Lower lobe of right lung (tissue), 2 donors: ENCODE results near the gene PIP4K2B. TPM values are rescaled to one million over a fixed set of nuclear protein-coding genes. Genes with fewer than 3 reads are reported as not detected.

Experiments used
- ATAC-seq, 2 donors: fragments of 200-7000 bp; cut with Tn5 transposase; one replicate each; pipeline ENCODE4 v1.9.1; 2020 to 2022; ENCODE audit warnings: mild to moderate bottlenecking in 2 of 2, moderate library complexity in 2 of 2
- DNase-seq: peaks from one replicate; pipeline ENCODE4 v3.0.0-alpha.2; 2020
- H3K27ac ChIP-seq: fragments of 200-600 bp; one replicate; pipeline ENCODE4 v1.8.0; 2022
- H3K27me3 ChIP-seq: fragments of 200-600 bp; one replicate; pipeline ENCODE4 v1.8.0; 2022; ENCODE audit warnings: low read depth
- H3K36me3 ChIP-seq: fragments of 200-600 bp; one replicate; pipeline ENCODE4 v1.8.0; 2022; ENCODE audit warnings: mild to moderate bottlenecking
- H3K4me1 ChIP-seq: fragments of 200-600 bp; one replicate; pipeline ENCODE4 v1.8.0; 2022
- H3K4me3 ChIP-seq: fragments of 200-600 bp; one replicate; pipeline ENCODE4 v1.8.0; 2022; ENCODE audit warnings: mild to moderate bottlenecking
- H3K9me3 ChIP-seq: fragments of 200-600 bp; one replicate; pipeline ENCODE4 v1.8.0; 2022
- CTCF ChIP-seq: fragments of 200-600 bp; IDR thresholded peaks from one replicate; pipeline ENCODE4 v1.8.0; 2022; ENCODE audit warnings: antibody characterized with exemption, mild to moderate bottlenecking
- intact Hi-C: fragments of 100-400 bp; cut with DNase I; formaldehyde crosslinking; loops from one replicate; pipeline ENCODE4 v1.11.0; 2022
- long read RNA-seq: library from polyadenylated mRNA; unstranded; transcript quantifications from one replicate; pipeline ENCODE4 v2.0.0, GENCODE V29; 2021
- total RNA-seq: library from RNA; stranded (reverse); fragmentation: NEBNext Ultra II Directional; extraction: Animal tissue kit (Norgen Biotek cat#: 25700); gene quantifications from one replicate; pipeline ENCODE4 v1.2.1, GENCODE V29; 2021
- donor health status: DM: no; HTN: yes; CAD: no; lungs with severe emphysema.

PIP4K2B gene
- total RNA-seq, result 44.8 TPM
- long read RNA-seq, full-length matches to known transcripts, result 11 of 47 reads
- long read RNA-seq, partial matches to known transcripts, result 6 of 47 reads
- long read RNA-seq, other reads (novel, unspliced or antisense), result 30 of 47 reads

GRCh38 chr17:38799501-38800236, at the start of gene PIP4K2B:
TSS of gene PIP4K2B (minus strand) at chr17:38799556. CDS start at chr17:38799424, 132 bp downstream.
- ATAC-seq (peak; percentile 97 to 98), DNase-seq (peak; percentile 98)
- intact Hi-C loops, result no loop called here
- Histone ChIP-seq H3K27me3 (no peaks in the 10 kb centered on the region), H3K4me1 (peaks cover 42% of the 10 kb centered on the region), H3K27ac (peak within 1 kb of the TSS; percentile 99), H3K4me3 (peak within 1 kb of the TSS; percentile 98), H3K9me3 (no peaks in the 10 kb centered on the region), H3K36me3 (peaks cover 45% of the 10 kb centered on the region)
- TF ChIP-seq CTCF, result no peak

GRCh38 chr17:38848557-38848891, 49.2 kb upstream of the PIP4K2B start:
- H3K9me3 ChIP-seq, result no peaks in the 10 kb centered on the region
- H3K4me3 ChIP-seq, result no peak overlapping the region
- intact Hi-C loops, result no loop called here
- H3K27ac ChIP-seq, result no peak overlapping the region
- ATAC-seq (no peak), DNase-seq (no peak)
- no peak for TF ChIP-seq CTCF
- peaks cover 61% of the 10 kb centered on the region for H3K36me3 ChIP-seq
- no peaks in the 10 kb centered on the region for H3K27me3 ChIP-seq
- H3K4me1 ChIP-seq, result peaks cover 24% of the 10 kb centered on the region

- no peak overlapping the region for H3K27ac ChIP-seq
These were observed 45.0 kb upstream of the PIP4K2B start for GRCh38 chr17:38844261-38844757.

GRCh38 chr17:38825762-38826247, 26.4 kb upstream of the PIP4K2B start:
- ATAC-seq (no peak), DNase-seq (no peak)
- no peaks in the 10 kb centered on the region for H3K27me3 ChIP-seq
- peaks cover 10% of the 10 kb centered on the region for H3K36me3 ChIP-seq
- intact Hi-C loops, result no loop called here
- H3K9me3 ChIP-seq, result no peaks in the 10 kb centered on the region
- no peak for TF ChIP-seq CTCF
- H3K4me1 ChIP-seq, result peaks cover 26% of the 10 kb centered on the region
- peak overlapping the region; percentile 84 for H3K4me3 ChIP-seq
- peak overlapping the region; percentile 99 for H3K27ac ChIP-seq

More at GRCh38 chr17:38844261-38844757, 45.0 kb upstream of the PIP4K2B start:
- H3K9me3 ChIP-seq, result no peaks in the 10 kb centered on the region
- H3K27me3 ChIP-seq, result no peaks in the 10 kb centered on the region
- H3K36me3 ChIP-seq, result peaks cover 27% of the 10 kb centered on the region
- DNase-seq (no peak), ATAC-seq (no peak)
- no peak for TF ChIP-seq CTCF
- intact Hi-C loops, result no loop called here
- no peaks in the 10 kb centered on the region for H3K4me1 ChIP-seq
- no peak overlapping the region for H3K4me3 ChIP-seq

GRCh38 chr17:38824899-38825761, 25.8 kb upstream of the PIP4K2B start, which contains the start of gene CWC25:
TSS of gene CWC25 (minus strand) at chr17:38825321. CDS start at chr17:38825183, 138 bp downstream.
- H3K27ac ChIP-seq, result peak within 1 kb of the TSS; percentile 99
- ATAC-seq (peak; percentile 94), DNase-seq (peak; percentile 95)
- peaks cover 26% of the 10 kb centered on the region for H3K4me1 ChIP-seq
- peaks cover 17% of the 10 kb centered on the region for H3K36me3 ChIP-seq
- intact Hi-C loops, result no loop called here
- H3K27me3 ChIP-seq, result no peaks in the 10 kb centered on the region
- no peaks in the 10 kb centered on the region for H3K9me3 ChIP-seq
- peak within 1 kb of the TSS; percentile 84 for H3K4me3 ChIP-seq
- no peak for TF ChIP-seq CTCF
